Measurements from ENCODE around the gene CCDC124.

Gene CCDC124

DNA sequence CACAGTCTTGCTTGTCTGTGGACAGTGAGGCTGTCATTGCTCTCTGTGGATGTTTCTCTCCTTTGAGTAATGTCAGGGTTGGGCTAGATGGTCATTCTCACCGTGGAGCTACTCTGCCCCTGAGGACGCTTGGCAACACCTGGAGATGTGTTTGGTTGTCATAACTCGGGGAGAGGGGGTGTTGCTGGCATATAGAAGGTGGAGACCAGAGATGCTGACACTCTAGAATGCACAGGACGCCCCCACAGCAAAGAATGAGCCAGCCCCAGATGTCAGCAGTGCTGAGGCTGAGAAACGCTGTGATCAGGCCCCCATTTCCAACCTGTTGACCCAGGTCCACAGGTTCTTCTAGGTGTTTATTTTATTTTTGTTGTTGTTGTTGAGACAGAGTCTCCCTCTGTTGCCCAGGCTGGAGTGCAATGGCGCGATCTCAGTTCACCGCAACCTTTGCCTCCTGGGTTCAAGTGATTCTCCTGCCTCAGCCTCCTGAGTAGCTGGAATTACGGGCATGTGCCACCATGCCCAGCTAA lies 4.6 kb downstream of the CCDC124 start:
- DNase-seq, result no peak

DNA sequence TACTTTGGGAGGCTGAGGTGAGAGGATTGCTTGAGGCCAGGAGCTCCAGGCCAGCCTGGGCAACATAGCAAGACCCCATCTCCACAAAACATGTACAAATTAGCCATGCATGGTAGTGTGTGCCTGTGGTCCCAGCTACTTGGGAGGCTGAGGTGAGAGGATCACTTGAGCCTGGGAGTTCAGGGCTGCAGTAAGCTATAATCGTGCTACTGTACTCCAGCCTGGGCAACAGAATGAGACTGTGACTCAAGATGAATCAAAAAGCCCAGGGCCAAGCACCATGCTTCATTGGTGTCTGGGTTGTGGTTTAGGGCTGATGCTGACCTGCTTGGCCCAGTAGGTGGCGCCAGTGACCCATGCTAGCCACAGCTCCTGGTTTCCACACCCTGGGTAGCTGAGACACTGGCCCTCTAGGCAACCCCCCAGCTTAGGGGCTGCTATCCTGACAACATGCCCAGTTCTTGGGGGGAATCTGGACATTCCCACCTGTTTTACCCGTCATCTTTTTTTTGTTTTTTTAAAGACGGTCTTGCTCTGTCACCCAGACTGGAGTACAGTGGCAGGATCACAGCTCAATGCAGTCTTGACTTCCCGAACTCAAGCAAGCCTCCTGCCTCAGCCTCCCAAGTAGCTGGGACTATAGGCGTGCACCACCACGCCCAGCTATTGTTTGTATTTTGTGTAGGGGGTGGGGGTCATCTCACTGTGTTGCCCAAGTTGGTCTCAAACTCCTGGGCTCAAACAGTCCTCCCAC lies 5.5 kb downstream of the CCDC124 start:
- DNase-seq, result peak; percentile 86 to 87

- no peak for DNase-seq
These were observed 9.4 kb downstream of the CCDC124 start for GRCh38 chr19:17942181-17942580.

GRCh38 chr19:17942582-17943273 lies 9.9 kb downstream of the CCDC124 start:
- no peak for DNase-seq

DNA sequence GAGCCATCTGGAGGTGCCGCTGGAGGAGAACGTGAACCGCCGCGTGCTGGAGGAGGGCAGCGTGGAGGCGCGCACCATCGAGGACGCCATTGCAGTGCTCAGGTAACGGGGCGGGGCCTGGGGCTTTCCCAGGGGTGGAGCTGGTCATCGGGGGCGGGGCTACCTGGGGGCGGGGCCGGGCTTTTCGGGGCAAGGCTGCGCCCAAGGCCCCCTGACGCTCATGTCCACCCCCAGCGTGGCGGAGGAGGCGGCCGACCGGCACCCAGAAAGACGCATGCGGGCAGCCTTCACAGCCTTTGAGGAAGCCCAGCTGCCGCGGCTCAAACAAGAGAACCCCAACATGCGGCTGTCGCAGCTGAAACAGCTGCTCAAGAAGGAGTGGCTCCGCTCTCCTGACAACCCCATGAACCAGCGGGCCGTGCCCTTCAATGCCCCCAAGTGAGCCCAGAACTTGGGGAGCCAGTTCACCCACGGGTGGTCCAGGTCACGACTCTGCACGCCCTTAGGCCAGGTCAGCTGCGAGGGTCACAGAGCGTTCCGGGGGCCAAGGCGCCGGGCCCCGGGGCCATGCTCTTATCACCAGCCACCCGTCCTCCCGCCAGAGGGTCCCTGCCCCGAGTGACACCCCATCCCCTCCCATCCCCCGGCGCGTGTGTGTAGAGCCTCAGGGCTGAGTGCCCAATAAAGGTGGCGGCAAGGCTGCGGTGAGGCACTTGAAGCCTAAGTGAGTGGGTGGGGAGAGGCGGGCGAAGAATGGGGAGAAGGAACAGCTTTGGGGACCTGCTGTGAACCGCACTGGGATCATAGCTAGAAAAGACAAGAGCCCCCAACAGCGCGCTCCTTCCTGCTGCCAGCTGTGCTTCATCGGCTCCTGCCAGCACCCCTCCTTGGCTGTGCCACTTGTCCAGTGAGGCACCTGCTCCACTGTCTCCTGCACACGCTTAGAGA lies 10.7 kb downstream of the CCDC124 start:
- DNase-seq, result no peak

- DNase-seq, result no peak
These were observed 11.5 kb downstream of the CCDC124 start for GRCh38 chr19:17944301-17944700.

DNA sequence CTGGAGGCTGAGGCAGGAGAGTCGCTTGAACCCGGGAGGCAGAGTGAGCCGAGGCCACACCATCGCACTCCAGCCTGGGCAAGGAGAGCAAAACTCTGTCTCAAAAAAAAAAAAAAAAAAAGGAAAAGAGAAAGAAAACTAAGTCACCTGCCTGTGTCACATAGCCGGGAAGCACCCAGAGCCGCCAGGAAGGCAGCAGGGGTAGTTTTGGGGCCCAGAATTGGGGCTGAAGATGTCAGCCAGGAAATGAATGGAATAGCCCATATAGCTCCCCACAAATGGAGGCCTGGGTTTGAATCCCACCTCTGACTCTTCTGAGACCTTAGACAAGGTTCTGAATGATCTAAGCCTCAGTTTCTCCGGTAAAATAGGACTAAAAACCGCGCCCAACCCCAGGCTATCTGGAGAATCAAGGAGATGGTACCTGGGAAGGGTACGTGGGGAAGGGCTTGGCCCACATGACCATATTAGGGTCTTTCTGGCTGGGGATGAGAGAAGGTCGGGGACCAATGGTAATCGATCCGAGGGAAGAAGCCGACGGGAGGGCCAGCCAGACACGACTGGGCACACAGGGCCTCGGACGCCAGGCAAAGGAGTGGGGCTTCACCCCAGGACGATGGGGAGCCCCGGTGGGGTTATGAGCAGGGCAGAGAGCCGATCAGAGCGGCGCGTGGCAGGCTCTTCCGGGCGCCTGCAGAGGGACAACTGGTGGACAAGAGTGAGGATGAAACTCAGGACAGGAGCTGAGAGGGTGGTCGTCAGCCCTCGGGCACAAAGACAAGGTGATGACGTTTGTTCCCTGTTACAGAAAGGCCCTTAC lies 14.4 kb downstream of the CCDC124 start:
- DNase-seq, result no peak

DNA sequence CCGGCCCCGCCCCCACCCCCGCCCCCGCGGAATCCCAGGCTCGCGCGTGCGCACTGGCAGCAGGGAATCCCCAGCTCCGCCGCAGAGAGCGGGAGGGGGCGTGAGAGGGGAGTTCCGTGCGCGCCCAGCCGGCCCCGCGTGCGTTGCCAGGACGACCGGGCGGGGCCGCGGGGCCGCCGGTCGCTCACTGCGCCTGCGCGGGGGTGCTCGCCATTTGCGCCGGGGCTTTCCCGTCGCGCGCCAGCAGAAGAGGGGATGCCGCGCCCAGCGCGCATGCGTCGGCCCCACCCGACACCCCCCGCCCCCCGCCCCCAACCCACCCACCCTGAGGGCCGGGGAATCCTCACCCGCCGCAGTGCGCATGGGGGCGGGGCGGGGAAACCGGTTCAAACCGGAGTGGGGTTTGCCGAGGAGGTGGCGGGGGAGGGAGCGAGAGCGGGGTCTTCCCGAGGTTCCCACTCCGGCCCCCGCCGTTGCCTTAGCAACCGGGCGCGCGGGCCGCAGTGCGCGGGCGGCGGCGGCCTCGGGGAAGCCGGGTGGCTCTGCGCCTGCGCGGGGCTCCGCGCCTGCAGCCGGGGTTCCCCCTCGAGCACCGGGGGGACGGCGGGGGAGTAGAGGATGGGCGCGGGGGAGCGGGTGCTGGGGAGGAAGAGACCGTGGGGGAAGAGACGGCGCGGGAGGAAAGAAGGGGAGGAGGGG lies 15.1 kb downstream of the CCDC124 start:
- peak; percentile 92 to 95 for DNase-seq

GRCh38 chr19:17948514-17948900 lies 15.7 kb downstream of the CCDC124 start:
- DNase-seq, result no peak

DNA sequence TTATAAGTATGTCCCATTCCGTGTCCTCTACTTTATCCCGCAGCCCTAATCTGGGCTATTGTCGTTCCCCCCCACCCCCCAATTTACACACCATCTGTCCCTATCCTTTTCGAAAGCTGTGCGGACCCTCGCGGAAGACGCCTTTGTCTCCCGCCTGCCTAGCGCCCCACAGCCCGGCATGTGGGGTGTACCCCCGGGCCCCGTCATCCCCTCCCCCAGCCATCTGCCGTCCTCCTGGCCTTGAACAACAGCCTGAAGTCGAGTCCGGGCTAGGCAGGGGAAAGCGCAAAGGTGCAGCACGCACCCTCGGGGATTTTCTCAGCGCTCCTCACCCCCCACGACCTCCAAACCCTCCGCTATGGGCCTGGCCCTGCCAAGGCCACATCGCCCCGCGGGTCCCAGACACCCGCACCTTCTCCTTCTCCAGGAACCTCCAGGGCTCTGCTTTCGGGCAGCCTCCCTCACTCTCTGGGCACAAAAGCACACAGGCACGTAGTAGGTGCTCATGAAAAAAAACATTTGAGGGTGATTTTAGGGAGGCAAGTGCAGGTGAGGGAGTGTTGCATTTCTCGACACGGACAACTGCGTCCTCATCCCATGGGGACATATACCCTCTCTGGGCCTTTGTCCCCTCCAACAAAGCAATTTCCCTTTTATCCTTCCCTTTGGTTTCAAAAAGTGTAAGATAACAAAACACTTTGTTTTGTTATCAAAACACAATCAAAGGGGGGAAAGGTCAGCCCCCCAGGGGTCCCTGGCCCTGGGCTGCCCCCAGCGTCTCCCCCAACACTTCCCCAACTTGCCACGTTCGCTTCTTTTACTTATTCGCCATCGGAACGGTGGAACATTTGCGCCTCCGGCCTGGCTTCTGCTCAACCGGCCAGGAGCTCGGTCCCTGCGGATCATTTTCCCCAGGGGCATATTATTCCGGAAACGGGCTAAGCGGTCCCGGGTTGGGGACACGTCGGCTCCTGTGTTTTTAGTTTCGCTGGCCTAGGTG lies 16.4 kb downstream of the CCDC124 start:
- DNase-seq, result no peak

DNA sequence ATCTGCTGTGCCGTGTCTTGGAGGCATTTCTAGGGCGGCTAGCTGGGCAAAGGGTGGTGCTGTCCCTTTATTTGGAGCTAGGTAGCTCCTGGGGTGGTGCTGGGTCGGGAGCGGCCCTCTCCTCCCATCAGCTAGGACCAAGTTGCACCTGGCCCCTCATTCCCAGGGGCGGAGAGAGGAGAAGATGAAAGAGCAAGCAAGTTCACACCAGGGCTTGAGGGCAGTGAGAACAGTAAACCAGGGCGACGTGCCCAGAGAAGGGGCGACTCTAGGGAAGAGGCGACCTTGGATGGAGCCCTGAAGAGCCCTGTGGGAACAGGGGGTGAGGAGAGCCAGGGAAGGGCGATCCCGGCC lies 17.1 kb downstream of the CCDC124 start:
- DNase-seq, result no peak

- peak in 1 of 2 donors; percentile 45 for DNase-seq
These were observed 17.7 kb downstream of the CCDC124 start for GRCh38 chr19:17950310-17951156.

DNA sequence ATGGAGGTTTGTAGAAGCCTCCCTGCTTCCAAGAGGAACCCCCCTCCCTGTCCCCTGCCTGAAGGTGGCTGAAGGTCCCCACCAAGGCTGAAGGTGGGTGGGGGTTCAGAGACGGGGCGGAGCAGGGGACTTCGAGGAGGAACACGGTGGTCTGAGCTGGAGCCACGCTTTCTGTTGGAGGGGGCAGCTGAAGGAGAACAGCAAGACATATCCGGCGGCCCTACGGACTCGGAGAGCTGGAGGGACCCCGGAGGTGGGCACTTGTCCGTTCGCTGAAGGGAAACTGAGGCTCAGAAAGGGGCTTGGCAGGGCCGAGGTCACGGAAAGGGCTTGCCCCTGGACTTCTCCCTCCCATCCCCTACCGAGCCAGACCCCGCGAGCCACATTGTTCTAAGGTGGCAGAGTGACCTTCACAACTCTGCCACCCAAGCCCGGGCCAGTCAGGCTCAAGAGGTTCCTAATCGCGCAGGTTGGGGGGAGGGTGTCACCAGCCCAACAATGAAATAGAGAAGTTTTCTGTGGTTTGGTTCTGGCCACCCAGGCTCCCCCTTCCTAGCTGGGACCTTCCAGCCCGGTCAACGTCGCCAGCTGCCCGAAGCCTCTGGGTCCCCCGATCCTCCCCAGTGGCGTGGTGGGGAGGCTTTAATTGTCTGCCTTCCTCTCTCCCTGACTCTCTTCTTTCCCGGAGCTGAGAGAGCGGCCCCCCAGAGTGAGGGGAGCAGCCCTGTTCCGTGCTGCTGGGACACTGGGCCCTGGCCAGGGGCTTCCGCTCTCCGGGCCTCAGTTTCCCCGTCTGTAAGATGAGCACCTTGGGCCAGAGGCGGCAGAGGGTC lies 18.6 kb downstream of the CCDC124 start:
- no peak for DNase-seq

GRCh38 chr19:17951990-17952976 lies 19.5 kb downstream of the CCDC124 start:
- DNase-seq, result no peak

GRCh38 chr19:17953316-17953801 lies 20.5 kb downstream of the CCDC124 start:
- no peak for DNase-seq

GRCh38 chr19:17953869-17954268 lies 21.1 kb downstream of the CCDC124 start:
- no peak for DNase-seq

DNA sequence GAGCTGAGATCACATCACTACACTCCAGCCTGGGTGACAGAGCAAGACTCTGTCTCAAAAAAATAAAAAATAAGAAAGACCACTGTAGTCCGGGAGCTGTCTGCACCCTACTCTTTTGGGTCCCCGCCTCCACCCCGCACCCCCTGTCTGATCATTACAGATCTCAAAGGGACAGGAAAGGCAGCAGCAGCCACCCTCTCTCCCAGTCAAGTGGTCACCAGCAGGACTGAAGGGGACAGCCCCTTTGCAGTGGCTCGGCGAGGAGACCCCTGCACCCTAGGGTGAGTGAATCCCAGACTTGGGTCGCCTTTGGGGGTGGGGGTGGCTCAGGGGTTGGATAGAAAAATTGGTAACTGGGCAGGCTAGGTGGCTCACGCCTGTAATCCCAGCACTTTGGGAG lies 21.6 kb downstream of the CCDC124 start:
- DNase-seq, result no peak
